SH-SY5Y (cell line): Measurements from ENCODE around the gene COL19A1.

Experiments used
- GATA2 ChIP-seq: IDR thresholded peaks from 2 replicates; pipeline ENCODE4 v1.6.1; 2011; ENCODE audit warnings: mild to moderate bottlenecking, low read depth, low read length
- GATA3 ChIP-seq: IDR thresholded peaks from 2 replicates; pipeline ENCODE4 v1.6.1; 2011; ENCODE audit warnings: low read depth, mild to moderate bottlenecking, low read length, moderate library complexity

COL19A1 gene

GRCh38 chr6:70134542-70134941 is 268.2 kb downstream of the COL19A1 start:
- no peak for TF ChIP-seq GATA2
- no peak for TF ChIP-seq GATA3

DNA sequence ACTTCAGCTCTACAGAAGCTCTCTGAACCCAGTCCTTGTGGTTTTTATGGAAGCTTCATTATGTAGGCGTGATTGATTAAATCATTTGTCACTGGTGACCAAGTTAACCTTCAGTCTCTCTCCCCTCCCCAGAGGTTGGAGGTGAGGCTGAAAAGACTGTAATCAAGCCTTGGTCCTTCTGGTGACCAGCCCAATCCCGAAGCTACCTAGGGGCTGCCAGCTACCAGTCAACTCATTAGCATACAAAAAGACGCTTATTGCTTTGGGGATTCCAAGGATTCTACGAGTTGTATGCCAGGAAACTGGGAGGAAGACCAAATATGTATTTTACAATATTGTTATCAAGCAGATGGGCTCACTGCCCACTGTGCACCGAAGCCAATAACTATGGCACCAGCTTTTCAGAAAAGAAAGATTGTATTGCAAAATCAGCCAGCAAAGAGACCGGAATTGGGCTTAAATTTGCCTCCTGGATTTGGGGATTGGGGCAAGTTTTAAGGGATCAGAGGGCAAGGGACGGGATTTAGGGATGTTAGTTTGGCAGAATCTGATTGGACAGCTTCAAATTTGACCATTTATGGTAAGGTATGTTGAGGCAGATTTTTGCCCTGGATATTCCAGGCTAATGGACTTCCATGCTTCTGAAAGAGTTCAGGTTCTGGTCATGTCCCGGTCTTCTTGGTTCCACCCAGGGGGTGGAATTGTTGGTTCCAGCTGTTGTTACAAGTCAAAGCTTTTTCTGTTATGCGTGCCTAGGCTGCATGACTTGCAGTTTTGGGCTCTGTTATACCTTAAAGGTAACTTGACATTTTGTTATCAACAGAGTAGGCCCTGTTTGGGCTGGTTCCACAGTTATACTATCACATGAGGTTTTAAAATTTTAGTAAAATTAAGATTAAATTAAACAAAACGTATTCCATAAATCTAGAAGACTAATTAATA is 269.1 kb downstream of the COL19A1 start:
- TF ChIP-seq GATA2 (no peak), GATA3 (no peak)

GRCh38 chr6:70136996-70137395 is 270.6 kb downstream of the COL19A1 start:
- TF ChIP-seq GATA2, result no peak
- no peak for TF ChIP-seq GATA3

- TF ChIP-seq GATA3 (no peak), GATA2 (no peak)
These were observed 274.1 kb downstream of the COL19A1 start for GRCh38 chr6:70140496-70140895.

- TF ChIP-seq GATA2 (no peak), GATA3 (no peak)
These were observed 275.7 kb downstream of the COL19A1 start for GRCh38 chr6:70142034-70142433.

DNA sequence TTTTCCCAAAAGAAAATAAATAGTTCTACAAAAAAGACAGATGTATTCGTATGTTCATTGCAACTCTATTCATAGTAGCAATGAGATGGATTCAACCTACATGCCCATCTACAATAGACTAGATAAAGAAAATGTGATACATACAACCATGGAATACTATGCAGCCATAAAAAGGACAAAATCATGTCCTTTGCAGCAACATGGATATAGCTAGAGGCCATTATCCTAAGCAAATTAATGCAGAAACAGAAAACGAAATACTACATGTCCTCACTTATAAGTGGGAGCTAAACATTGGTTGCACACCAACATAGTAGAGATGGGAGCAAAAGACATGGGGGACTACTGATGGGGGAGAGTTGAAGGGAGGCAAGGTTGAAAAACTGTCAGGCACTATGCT is 278.8 kb downstream of the COL19A1 start:
- TF ChIP-seq GATA2 (no peak), GATA3 (no peak)

DNA sequence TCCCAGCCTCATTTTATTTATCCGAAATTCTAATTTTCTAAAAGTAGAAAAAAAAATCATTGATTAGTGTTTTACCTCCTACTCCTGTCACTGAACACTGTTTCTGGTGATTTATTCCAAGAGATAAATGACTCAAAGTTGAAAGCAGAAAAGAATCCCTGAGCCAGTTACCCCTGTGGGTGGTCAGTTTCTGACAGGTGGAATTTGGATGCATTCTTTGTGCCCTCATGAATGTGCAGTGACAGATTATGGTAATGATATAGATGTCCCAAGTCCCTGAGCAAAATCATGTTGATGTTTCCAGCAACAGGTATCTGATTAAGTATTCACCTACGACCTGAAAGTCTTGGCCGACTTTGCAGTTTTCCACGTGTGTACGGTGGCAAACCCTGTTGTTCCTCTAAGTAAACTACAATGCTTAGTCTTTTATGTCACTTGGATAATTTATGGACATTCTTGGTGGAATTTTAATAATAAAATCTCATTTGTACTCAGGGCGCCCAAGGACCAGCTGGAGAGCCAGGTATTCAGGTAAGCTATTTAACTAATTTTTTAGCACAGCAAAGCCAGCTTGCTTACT is 282.9 kb downstream of the COL19A1 start:
- TF ChIP-seq GATA2 (no peak), GATA3 (no peak)

DNA sequence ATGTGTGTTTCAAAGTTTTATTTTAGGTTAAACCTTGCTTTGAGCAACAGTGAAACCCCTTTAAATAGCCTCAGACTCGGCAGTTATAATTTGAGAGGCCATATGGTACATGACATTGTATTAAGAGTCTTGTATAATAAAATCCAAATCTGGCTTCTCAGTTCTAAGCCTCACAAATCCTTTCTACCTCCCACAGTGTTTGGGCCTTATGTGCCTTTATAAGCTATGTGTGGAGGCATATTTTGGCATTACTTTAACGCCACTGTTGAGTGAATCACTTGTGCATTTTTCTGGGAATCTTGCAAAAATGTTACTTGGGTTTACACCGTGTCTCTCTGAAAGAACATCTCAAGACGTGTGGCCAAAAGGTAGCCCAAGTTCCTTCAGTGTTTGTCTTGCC is 284.2 kb downstream of the COL19A1 start:
- TF ChIP-seq GATA2 (no peak), GATA3 (no peak)

DNA sequence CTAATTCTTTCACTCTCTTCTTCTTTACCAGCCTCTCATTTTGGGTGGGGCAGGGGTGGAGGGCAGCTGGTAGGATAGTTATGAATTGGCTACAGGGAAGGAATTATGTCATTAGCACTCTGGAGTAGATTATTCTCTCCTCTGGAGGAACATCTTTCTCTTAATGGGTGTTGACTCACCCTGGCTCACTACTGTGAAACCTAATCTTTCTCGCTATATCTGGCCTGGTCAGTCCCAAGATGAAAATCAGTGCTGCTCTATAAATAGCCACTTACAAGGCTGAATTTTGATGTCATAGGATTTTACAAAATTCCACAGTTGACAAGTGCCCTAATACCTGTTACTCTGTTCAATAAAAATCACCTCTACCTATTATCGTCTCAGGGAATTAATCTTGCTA is 285.3 kb downstream of the COL19A1 start:
- TF ChIP-seq GATA3 (no peak), GATA2 (no peak)

DNA sequence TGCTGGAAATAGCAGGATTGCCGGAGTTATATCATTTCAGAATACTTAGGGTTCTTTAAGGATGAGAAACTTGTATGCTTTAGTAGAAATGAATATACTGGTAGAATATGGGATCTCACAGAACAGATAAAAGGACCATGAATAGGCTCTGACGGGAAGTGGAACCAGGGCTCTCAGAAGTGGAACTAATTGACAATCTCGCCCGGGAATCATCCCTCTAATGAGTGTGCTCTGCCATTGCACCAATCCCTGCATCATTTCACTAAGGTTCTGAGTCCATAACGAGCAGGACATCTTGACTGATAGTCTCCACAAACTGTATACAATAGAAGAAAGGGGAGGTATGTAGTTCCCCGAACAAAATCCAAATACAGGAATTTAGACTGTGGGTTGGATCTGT is 286.4 kb downstream of the COL19A1 start:
- TF ChIP-seq GATA2 (no peak), GATA3 (no peak)

- TF ChIP-seq GATA2, result no peak
These were observed 290.7 kb downstream of the COL19A1 start for GRCh38 chr6:70157086-70157485.

DNA sequence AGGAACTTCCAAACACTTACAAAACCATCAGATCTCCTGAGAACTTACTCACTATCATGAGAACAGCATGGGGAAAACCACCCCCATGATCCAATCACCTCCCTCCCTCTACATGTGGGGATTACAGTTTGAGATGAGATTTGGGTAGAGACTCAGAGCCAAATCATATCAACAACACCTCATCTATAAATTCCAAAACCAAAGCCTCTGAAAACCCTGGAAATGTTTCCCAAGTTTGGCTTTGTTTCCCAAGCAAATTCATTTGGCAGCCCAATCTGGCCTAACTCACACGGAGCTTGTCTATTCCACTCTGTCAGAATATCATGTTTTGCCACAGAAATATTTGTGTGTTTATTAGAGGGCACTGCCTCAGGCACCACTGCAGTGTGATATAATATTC is 293.9 kb downstream of the COL19A1 start:
- no peak for TF ChIP-seq GATA3
- TF ChIP-seq GATA2, result no peak

DNA sequence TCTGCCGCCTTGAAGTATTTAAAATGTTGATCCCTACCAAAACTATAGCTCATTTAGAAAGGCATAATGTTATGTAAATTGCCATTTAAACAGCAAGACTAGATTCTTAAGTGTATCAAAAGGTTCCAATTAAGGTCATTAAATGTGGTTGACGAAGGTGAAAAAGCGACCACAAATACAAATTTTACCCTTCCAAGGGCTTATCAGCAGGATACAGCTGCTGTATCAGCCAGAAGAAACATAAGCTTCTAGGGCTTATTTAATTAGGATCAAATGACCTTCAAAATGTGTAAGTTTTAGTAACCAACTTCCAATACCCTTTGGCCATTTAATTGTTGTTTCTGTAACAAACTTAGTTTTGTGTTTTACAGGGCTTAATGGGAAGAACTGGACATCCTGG is 296.6 kb downstream of the COL19A1 start:
- no peak for TF ChIP-seq GATA3
- TF ChIP-seq GATA2, result no peak

DNA sequence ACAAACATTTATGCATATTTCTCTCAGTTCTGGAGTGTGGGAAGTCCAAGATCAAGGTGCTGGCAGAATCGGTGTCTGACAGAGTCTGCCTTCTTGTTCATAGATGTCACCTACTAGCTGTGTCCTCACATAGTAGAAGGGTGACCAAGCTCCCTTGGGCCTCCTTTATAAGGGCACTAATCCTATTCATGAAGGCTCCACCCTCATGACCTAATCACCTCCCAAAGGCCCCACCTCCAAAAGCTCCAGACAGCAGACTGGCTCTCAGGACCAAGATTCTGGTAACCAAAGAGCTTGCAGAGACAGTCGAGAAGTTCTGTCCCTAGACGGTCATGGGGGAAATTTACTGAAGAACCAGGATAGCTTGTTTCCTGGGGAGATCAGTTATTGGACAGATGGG is 297.4 kb downstream of the COL19A1 start:
- TF ChIP-seq GATA3 (no peak), GATA2 (no peak)

GRCh38 chr6:70164556-70164955 is 298.2 kb downstream of the COL19A1 start:
- no peak for TF ChIP-seq GATA2
- TF ChIP-seq GATA3, result no peak
